Transverse colon (tissue), 4 donors: ENCODE data around the gene MAPKBP1. TPM values are rescaled to one million over a fixed set of nuclear protein-coding genes. Genes with fewer than 3 reads are reported as not detected.

Experiments
- DNase-seq: peaks from one replicate; pipeline ENCODE4 v3.0.0-alpha.2; 2019
- H3K27ac ChIP-seq, 4 donors: fragments of 200-600 bp; sonication (generic); 2 replicates each; pipeline ENCODE4 v1.5.1; 2016 to 2018; ENCODE audit warnings: inconsistent platforms in 4 of 4
- H3K27me3 ChIP-seq: fragments of 200-600 bp; sonication (generic); 2 replicates; pipeline ENCODE4 v1.5.1; 2017; ENCODE audit warnings: inconsistent platforms
- H3K36me3 ChIP-seq, 4 donors: fragments of 200-600 bp; sonication (generic); 2 replicates each; pipeline ENCODE4 v1.5.1; 2017 to 2019; ENCODE audit warnings: inconsistent platforms in 4 of 4
- H3K4me1 ChIP-seq, 4 donors: fragments of 200-600 bp; sonication (generic); 2 replicates each; pipeline ENCODE4 v1.5.1; 2017 to 2020; ENCODE audit warnings: inconsistent platforms in 4 of 4
- H3K4me3 ChIP-seq, 4 donors: fragments of 200-600 bp; sonication (generic); 1 replicate in 1 of 4; 2 replicates in 3 of 4; pipeline versions ENCODE4 v1.5.1 to v1.6.1; 2017 to 2019; ENCODE audit warnings: inconsistent platforms in 4 of 4
- H3K9me3 ChIP-seq, 2 donors: fragments of 200-600 bp; sonication (generic); 2 replicates each; pipeline ENCODE4 v1.5.1; 2017 to 2019; ENCODE audit warnings: inconsistent platforms in 2 of 2
- CTCF ChIP-seq, 5 experiments: fragments of 200-600 bp in 3 of 5; fragments of 450-650 bp in 2 of 5; sonication (generic) in 3 of 5; IDR thresholded peaks; 1 replicate in 2 of 5; 2 replicates in 3 of 5; pipeline ENCODE4 v1.5.1; 2016 to 2017; ENCODE audit warnings: antibody characterized with exemption in 5 of 5, inconsistent platforms in 3 of 5, mild to moderate bottlenecking in 2 of 5, moderate library complexity in 1 of 5
- EP300 ChIP-seq: sonication (generic); formaldehyde crosslinking; IDR thresholded peaks from one replicate; pipeline ENCODE4 v1.6.1; 2017; ENCODE audit warnings: antibody characterized with exemption, low read depth
- POLR2A ChIP-seq: fragments of 450-650 bp; IDR thresholded peaks from one replicate; pipeline ENCODE4 v1.6.1; 2016; ENCODE audit warnings: antibody characterized with exemption, mild to moderate bottlenecking, moderate library complexity
- POLR2AphosphoS5 ChIP-seq, 3 donors: sonication (generic); formaldehyde crosslinking; IDR thresholded peaks; one replicate each; pipeline ENCODE4 v1.6.1; 2016; ENCODE audit warnings: antibody characterized with exemption in 3 of 3
- WGBS, 2 donors: methylation state at CpG; one replicate each; pipeline ENCODE4 v1.1.5; 2018; ENCODE audit warnings: low coverage in 1 of 2; 5-methylcytosine and 5-hydroxymethylcytosine counted together
- in situ Hi-C, 4 donors: fragments of 200-750 bp; cut with MboI; loops; one replicate each; pipeline versions ENCODE4 v1.15.0 to v1.15.1; 2017; ENCODE audit warnings: low sequenced_read_pairs in 3 of 4, low pct_ligation_motif_present in 1 of 4, low pct_unique_long_range_greater_than_20kb in 1 of 4
- intact Hi-C: fragments of 100-400 bp; cut with DNase I; formaldehyde crosslinking; loops from one replicate; pipeline ENCODE4 v1.15.1; 2023; ENCODE audit warnings: low total_unique reads
- total RNA-seq, 4 donors: library from RNA; depleted of rRNA; stranded (reverse); fragments of >200 nt; gene quantifications; one replicate each; pipeline ENCODE4 v1.1.0, GENCODE V29; 2016

The MAPKBP1 gene
- total RNA-seq, 4 donors from 2014 or later = 16.0 to 36.4 (median 16.8) TPM

DNA sequence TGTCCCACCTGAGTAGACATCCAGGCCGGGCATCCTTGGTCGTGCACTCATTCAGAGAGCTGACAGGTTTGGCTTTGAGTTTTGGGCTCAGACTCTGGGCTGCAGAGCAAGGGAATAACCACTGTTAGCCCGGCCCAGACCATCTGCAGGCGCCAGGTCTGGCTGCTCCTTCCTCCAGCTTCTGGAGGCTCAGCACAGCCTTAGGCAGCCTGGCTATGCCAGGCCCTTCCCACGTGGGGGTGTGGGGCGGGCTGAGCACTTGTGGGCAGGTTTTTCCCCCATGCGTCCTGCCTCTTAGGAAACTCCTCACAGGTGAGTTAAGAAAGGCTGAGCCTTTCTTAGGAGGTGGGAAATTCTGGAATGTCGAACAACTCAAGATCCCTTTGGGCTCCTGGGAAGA is 75.6 kb downstream of the MAPKBP1 start:
- no peak overlapping the region for H3K4me3 ChIP-seq
- H3K27me3 ChIP-seq = peaks cover 21% of the 10 kb centered on the region
- H3K9me3 ChIP-seq = no peaks in the 10 kb centered on the region
- in situ Hi-C loops (no loop called here), intact Hi-C loops (no loop called here)
- no peak overlapping the region for H3K27ac ChIP-seq
- TF ChIP-seq POLR2A (no peak), EP300 (no peak), POLR2AphosphoS5 (IDR thresholded peaks at IDR 0.05) (no peak), CTCF (IDR thresholded peaks at IDR 0.05) (no peak)
- H3K36me3 ChIP-seq = peaks cover 0 to 21% (median 8%) of the 10 kb centered on the region in 4 donors
- DNase-seq = no peak
- no peaks in the 10 kb centered on the region for H3K4me1 ChIP-seq
- 54% methylated on average over 6 of the region's 8 CpGs; no CpG with 5 or more reads in 1 of the 2 donors for WGBS, 2 donors

GRCh38 chr15:41850482-41851166 is 76.3 kb downstream of the MAPKBP1 start:
- H3K4me1 ChIP-seq = no peaks in the 10 kb centered on the region
- H3K36me3 ChIP-seq = peaks cover 0 to 19% (median 8%) of the 10 kb centered on the region in 4 donors
- H3K27me3 ChIP-seq = peaks cover 24% of the 10 kb centered on the region
- intact Hi-C loops (no loop called here), in situ Hi-C loops (no loop called here)
- no peak overlapping the region for H3K4me3 ChIP-seq
- DNase-seq = no peak
- H3K9me3 ChIP-seq = no peaks in the 10 kb centered on the region
- H3K27ac ChIP-seq = no peak overlapping the region
- 75 to 100% methylated on average over 1 to 16 of the region's 16 CpGs for WGBS, 2 donors
- TF ChIP-seq EP300 (no peak), POLR2AphosphoS5 (IDR thresholded peaks at IDR 0.05) (no peak), POLR2A (no peak), CTCF (IDR thresholded peaks at IDR 0.05) (no peak)

DNA sequence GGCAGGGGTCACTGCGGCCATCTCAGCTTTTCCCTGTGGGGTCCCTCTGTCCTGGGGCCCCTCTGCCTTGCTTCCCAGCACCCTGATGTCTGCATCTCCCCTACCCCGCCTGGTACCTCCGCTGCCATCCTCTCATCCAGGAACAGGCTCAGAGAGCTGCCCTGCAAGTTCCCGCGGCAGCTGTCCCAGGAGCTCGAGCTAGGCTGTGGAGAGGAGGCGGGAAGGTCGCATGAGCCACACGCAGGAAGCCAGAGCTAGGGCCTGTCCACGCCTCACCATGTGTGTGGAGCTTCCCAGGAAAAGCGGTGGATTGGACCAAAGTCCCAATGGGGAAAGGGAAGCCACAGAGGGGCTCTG is 76.9 kb downstream of the MAPKBP1 start:
- H3K36me3 ChIP-seq = peaks cover 0 to 14% (median 7%) of the 10 kb centered on the region in 4 donors
- WGBS, 2 donors = 36 to 38% methylated on average over 3 to 11 of the region's 11 CpGs
- TF ChIP-seq POLR2AphosphoS5 (IDR thresholded peaks at IDR 0.05) (no peak), POLR2A (no peak), CTCF (IDR thresholded peaks at IDR 0.05) (no peak), EP300 (no peak)
- intact Hi-C loops = no loop called here
- H3K27me3 ChIP-seq = peaks cover 25% of the 10 kb centered on the region
- H3K9me3 ChIP-seq = no peaks in the 10 kb centered on the region
- no peak for DNase-seq
- no peak overlapping the region for H3K27ac ChIP-seq
- no peaks in the 10 kb centered on the region for H3K4me1 ChIP-seq
- in situ Hi-C loops = no loop called here
- no peak overlapping the region for H3K4me3 ChIP-seq

DNA sequence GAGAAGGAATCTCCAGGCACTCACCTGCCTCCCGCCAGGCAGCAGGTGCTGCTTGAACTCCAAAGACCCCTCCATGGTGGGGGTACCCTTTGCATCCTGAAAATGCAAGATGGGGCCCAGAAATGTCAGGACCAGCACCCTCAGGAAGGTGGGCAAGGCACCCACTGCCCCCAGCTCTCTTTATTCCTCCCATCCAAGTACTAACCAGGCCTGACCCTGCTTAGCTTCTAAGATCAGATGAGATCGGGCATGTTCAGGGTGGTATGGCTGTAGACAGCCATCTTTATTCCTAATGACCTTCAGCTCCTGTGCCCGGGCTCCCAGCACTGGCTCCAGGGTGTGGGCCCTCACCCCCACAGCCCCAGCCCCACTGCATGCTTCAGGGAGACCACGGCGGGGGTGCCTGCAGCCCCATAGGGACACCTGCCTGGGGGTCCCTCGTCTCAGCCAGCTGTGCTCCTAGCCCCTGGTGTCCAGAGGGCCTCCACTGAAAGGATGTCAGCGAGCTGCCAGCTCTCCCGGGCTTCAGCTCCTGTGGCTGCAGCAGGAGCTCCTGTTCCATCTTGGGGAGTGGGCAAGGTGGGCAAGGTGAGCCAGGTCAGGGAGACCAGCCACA is 77.6 kb downstream of the MAPKBP1 start:
- intact Hi-C loops = no loop called here
- in situ Hi-C loops = no loop called here
- Histone ChIP-seq H3K4me1 (no peaks in the 10 kb centered on the region), H3K27ac (no peak overlapping the region), H3K4me3 (no peak overlapping the region), H3K27me3 (peaks cover 30% of the 10 kb centered on the region), H3K36me3 (peaks cover 0 to 7% (median 3%) of the 10 kb centered on the region in 4 donors), H3K9me3 (no peaks in the 10 kb centered on the region)
- WGBS, 2 donors = 77% methylated on average over 8 of the region's 8 CpGs; no CpG with 5 or more reads in 1 of the 2 donors
- no peak for TF ChIP-seq POLR2AphosphoS5 (IDR thresholded peaks at IDR 0.05)
- TF ChIP-seq EP300 = no peak
- TF ChIP-seq POLR2A = no peak
- TF ChIP-seq CTCF (IDR thresholded peaks at IDR 0.05) = no peak
- DNase-seq = no peak
